Trophoblast cell (in vitro differentiated cells and primary cell): ENCODE data around the gene GCN1.

Experiments
- DNase-seq, 2 donors: peaks; one replicate each; pipeline ENCODE4 v3.0.0-alpha.2; 2016
- H2AFZ ChIP-seq: 2 replicates; pipeline ENCODE4 v1.6.1; 2013; ENCODE audit warnings: low read length, moderate library complexity, mild to moderate bottlenecking; ENCODE audit not compliant: insufficient read depth, poor library complexity
- H2AK5ac ChIP-seq: 2 replicates; pipeline ENCODE4 v1.6.1; 2013; ENCODE audit warnings: mild to moderate bottlenecking, low read length
- H2BK120ac ChIP-seq: 2 replicates; pipeline ENCODE4 v1.6.1; 2013; ENCODE audit warnings: low read length, mild to moderate bottlenecking, moderate library complexity; ENCODE audit not compliant: insufficient read depth, poor library complexity
- H2BK12ac ChIP-seq: 2 replicates; pipeline ENCODE4 v1.6.1; 2013; ENCODE audit warnings: mild to moderate bottlenecking, low read length, moderate library complexity
- H2BK5ac ChIP-seq: 2 replicates; pipeline ENCODE4 v1.6.1; 2013; ENCODE audit warnings: low read length, low read depth, moderate library complexity, mild to moderate bottlenecking; ENCODE audit not compliant: poor library complexity
- H3K14ac ChIP-seq: 2 replicates; pipeline ENCODE4 v1.6.1; 2013; ENCODE audit warnings: mild to moderate bottlenecking, low read length
- H3K18ac ChIP-seq: 2 replicates; pipeline ENCODE4 v1.6.1; 2013; ENCODE audit warnings: mild to moderate bottlenecking, low read length
- H3K23ac ChIP-seq: 2 replicates; pipeline ENCODE4 v1.6.1; 2013; ENCODE audit warnings: low read length
- H3K27ac ChIP-seq: 2 replicates; pipeline ENCODE4 v1.5.1; 2013; ENCODE audit warnings: low read depth, mild to moderate bottlenecking, inconsistent platforms, low read length, moderate library complexity
- H3K27me3 ChIP-seq: 2 replicates; pipeline ENCODE4 v1.6.1; 2013; ENCODE audit warnings: inconsistent platforms, mild to moderate bottlenecking, low read length, moderate library complexity; ENCODE audit not compliant: insufficient read depth
- H3K36me3 ChIP-seq, 2 experiments: 1 replicate in 1 of 2; 2 replicates in 1 of 2; pipeline ENCODE4 v1.6.1; 2013; ENCODE audit warnings: low read length in 2 of 2, mild to moderate bottlenecking in 2 of 2, moderate library complexity in 1 of 2; ENCODE audit not compliant: insufficient read depth in 2 of 2, control insufficient read depth in 1 of 2
- H3K4ac ChIP-seq: 2 replicates; pipeline ENCODE4 v1.6.1; 2013; ENCODE audit warnings: low read depth, mild to moderate bottlenecking, low read length, moderate library complexity
- H3K4me1 ChIP-seq, 2 experiments: 1 replicate in 1 of 2; 2 replicates in 1 of 2; pipeline ENCODE4 v1.6.1; 2013; ENCODE audit warnings: low read length in 2 of 2, mild to moderate bottlenecking in 2 of 2, moderate library complexity in 1 of 2; ENCODE audit not compliant: insufficient read depth in 2 of 2, control insufficient read depth in 1 of 2
- H3K4me2 ChIP-seq: 2 replicates; pipeline ENCODE4 v1.6.1; 2013; ENCODE audit warnings: inconsistent platforms, mild to moderate bottlenecking, low read length, moderate library complexity
- H3K4me3 ChIP-seq: 2 replicates; pipeline ENCODE4 v1.5.1; 2013; ENCODE audit warnings: mild to moderate bottlenecking, low read depth, low read length, inconsistent platforms
- H3K79me1 ChIP-seq: one replicate; pipeline ENCODE4 v1.6.1; 2013; ENCODE audit warnings: low read length
- H3K79me2 ChIP-seq: 2 replicates; pipeline ENCODE4 v1.6.1; 2013; ENCODE audit warnings: low read length, mild to moderate bottlenecking; ENCODE audit not compliant: control insufficient read depth, insufficient read depth, poor library complexity
- H3K9ac ChIP-seq: 2 replicates; pipeline ENCODE4 v1.6.1; 2013; ENCODE audit warnings: mild to moderate bottlenecking, low read length
- H3K9me3 ChIP-seq: 2 replicates; pipeline ENCODE4 v1.6.1; 2013; ENCODE audit warnings: low read depth, mild to moderate bottlenecking, control low read depth, inconsistent platforms, low read length; ENCODE audit not compliant: insufficient read depth
- H4K12ac ChIP-seq: 2 replicates; pipeline ENCODE4 v1.6.1; 2013; ENCODE audit warnings: low read depth, mild to moderate bottlenecking, low read length, moderate library complexity
- H4K8ac ChIP-seq: 2 replicates; pipeline ENCODE4 v1.6.1; 2013; ENCODE audit warnings: low read depth, mild to moderate bottlenecking, low read length, moderate library complexity
- H4K91ac ChIP-seq: one replicate; pipeline ENCODE4 v1.6.1; 2013; ENCODE audit warnings: low read depth, mild to moderate bottlenecking, low read length, moderate library complexity
- WGBS: extraction: QIAGEN DNeasy Blood & Tissue Kit; methylation state at CpG from one replicate; pipeline ENCODE4 v1.1.7; 2013; ENCODE audit warnings: missing lambda C conversion rate; ENCODE audit not compliant: insufficient read length, insufficient coverage; ENCODE audit errors: extremely low coverage; 5-methylcytosine and 5-hydroxymethylcytosine counted together

Gene GCN1

DNA sequence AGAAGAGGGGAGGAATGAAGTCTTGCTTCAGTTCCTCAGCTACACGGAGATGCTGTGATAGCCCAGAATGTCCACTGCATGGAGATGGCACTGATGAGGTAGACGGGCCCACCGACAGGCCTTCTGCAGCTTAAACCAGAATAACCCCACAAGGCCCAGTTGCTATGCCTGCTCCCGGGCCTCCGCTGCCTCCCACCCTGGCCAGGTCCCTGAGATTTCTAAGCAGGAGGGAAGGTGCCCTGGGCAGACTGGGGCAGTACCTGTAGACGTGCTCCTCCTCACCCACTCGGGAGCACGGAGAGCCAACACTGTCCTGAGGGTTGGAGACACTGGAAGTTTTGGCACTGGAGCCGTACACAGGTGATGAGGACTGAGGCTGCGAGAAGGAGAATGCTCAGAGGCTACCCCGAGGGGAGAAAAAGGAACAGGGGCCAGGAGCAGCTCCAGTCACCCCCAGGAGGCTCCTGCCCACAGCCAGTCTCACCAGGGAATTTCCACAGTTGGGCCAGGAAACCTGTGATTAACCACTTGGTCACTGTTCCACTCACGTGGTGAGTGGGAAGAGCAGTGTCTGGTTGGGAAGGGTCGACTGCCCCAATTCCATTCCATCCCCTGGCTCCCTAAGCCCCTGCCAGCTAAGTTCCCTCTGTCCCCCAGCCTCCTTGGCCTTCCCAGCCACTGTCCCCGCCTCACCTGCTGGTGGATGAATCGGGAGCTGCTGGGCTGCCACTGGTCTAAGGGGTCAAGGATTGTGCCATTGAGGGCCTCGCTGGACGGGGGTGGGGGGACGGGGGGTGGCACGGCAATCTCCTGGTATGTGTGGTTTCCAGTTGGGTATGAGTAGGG, 29.2 kb upstream of the GCN1 start:
- H3K9ac ChIP-seq: no peak overlapping the region
- no peak overlapping the region for H2AK5ac ChIP-seq
- H3K79me1 ChIP-seq: peaks cover 7% of the 10 kb centered on the region
- no peak overlapping the region for H2BK5ac ChIP-seq
- peaks cover 15% of the 10 kb centered on the region for H3K79me2 ChIP-seq
- no peak overlapping the region for H2BK12ac ChIP-seq
- no peak overlapping the region for H3K4me3 ChIP-seq
- H4K91ac ChIP-seq: no peak overlapping the region
- no peak overlapping the region for H3K23ac ChIP-seq
- no CpG with 5 or more reads among the region's 19 CpGs for WGBS
- no peak overlapping the region for H3K18ac ChIP-seq
- no peak overlapping the region for H3K14ac ChIP-seq
- no peak overlapping the region for H3K4ac ChIP-seq
- no peak overlapping the region for H2BK120ac ChIP-seq
- H2AFZ ChIP-seq: no peak overlapping the region
- H4K8ac ChIP-seq: no peak overlapping the region
- no peaks in the 10 kb centered on the region for H3K27me3 ChIP-seq
- no peak overlapping the region for H3K4me2 ChIP-seq
- no peak overlapping the region for H4K12ac ChIP-seq
- H3K36me3 ChIP-seq: peaks cover 73 to 77% of the 10 kb centered on the region in 2 experiments
- no peak overlapping the region for H3K27ac ChIP-seq
- H3K9me3 ChIP-seq: peaks cover 3% of the 10 kb centered on the region
- no peak for DNase-seq
- H3K4me1 ChIP-seq: peaks cover 18 to 21% of the 10 kb centered on the region in 2 experiments

DNA sequence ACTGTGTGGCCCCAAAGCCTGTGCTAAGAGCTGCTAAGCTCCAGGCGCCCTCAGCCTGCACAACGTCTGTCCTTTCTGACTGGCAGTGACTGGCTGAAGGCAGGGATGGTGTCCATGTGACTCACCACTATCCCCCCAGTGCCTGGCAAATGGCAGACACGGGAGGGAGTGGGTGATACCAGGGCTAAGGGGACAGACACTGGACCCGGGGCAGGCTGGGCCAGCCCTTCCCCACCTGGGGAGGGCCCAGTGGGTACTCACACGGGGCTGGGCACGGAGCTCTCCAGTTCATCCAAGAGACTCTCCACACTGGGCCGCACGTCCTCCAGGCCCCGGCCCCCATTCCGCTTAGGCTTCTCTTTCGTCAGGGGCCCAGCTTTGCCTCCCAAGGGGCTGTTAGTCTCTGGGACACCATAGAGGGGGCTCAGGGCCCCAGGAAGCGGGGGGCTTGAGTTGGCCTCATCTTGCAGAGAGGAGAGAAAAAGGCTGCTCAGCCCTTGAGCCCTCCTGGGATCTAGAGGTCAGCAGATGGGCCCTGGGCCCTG, 27.8 kb upstream of the GCN1 start:
- no peaks in the 10 kb centered on the region for H3K27me3 ChIP-seq
- H2AK5ac ChIP-seq: no peak overlapping the region
- DNase-seq: no peak
- H4K8ac ChIP-seq: no peak overlapping the region
- H3K9ac ChIP-seq: no peak overlapping the region
- H3K18ac ChIP-seq: no peak overlapping the region
- no peak overlapping the region for H3K23ac ChIP-seq
- no peaks in the 10 kb centered on the region for H3K79me1 ChIP-seq
- H3K79me2 ChIP-seq: peaks cover 7% of the 10 kb centered on the region
- H2BK12ac ChIP-seq: no peak overlapping the region
- no peak overlapping the region for H3K27ac ChIP-seq
- no peak overlapping the region for H2BK5ac ChIP-seq
- no CpG with 5 or more reads among the region's 12 CpGs for WGBS
- H3K9me3 ChIP-seq: peaks cover 3% of the 10 kb centered on the region
- no peak overlapping the region for H3K14ac ChIP-seq
- H3K4me2 ChIP-seq: no peak overlapping the region
- no peak overlapping the region for H4K12ac ChIP-seq
- peaks cover 77 to 82% of the 10 kb centered on the region in 2 experiments for H3K36me3 ChIP-seq
- H4K91ac ChIP-seq: no peak overlapping the region
- no peak overlapping the region for H3K4ac ChIP-seq
- H3K4me1 ChIP-seq: peaks cover 5 to 8% of the 10 kb centered on the region in 2 experiments
- H2AFZ ChIP-seq: no peak overlapping the region
- H3K4me3 ChIP-seq: no peak overlapping the region
- H2BK120ac ChIP-seq: no peak overlapping the region

GRCh38 chr12:120221576-120221900, 27.0 kb upstream of the GCN1 start:
- Histone ChIP-seq H2BK12ac (no peak overlapping the region), H3K14ac (no peak overlapping the region), H3K4me3 (no peak overlapping the region), H4K8ac (no peak overlapping the region), H3K79me1 (no peaks in the 10 kb centered on the region), H3K36me3 (peaks cover 82 to 87% of the 10 kb centered on the region in 2 experiments), H2BK120ac (no peak overlapping the region), H3K23ac (no peak overlapping the region), H3K4ac (no peak overlapping the region), H4K91ac (no peak overlapping the region), H3K27me3 (no peaks in the 10 kb centered on the region), H3K18ac (no peak overlapping the region), H3K79me2 (peaks cover 6% of the 10 kb centered on the region), H3K4me1 (peaks cover 5 to 8% of the 10 kb centered on the region in 2 experiments), H2BK5ac (no peak overlapping the region), H2AK5ac (no peak overlapping the region), H3K27ac (no peak overlapping the region), H3K9ac (no peak overlapping the region), H3K4me2 (no peak overlapping the region), H2AFZ (no peak overlapping the region), H3K9me3 (peaks cover 3% of the 10 kb centered on the region), H4K12ac (no peak overlapping the region)
- no peak for DNase-seq
- no CpG with 5 or more reads among the region's 13 CpGs for WGBS

GRCh38 chr12:120220838-120221575, 26.5 kb upstream of the GCN1 start:
- H2AK5ac ChIP-seq: no peak overlapping the region
- no peak overlapping the region for H2AFZ ChIP-seq
- DNase-seq: no peak
- H3K4me2 ChIP-seq: no peak overlapping the region
- WGBS: no CpG with 5 or more reads among the region's 10 CpGs
- no peak overlapping the region for H4K12ac ChIP-seq
- H3K79me2 ChIP-seq: peaks cover 3% of the 10 kb centered on the region
- no peak overlapping the region for H2BK12ac ChIP-seq
- no peak overlapping the region for H2BK5ac ChIP-seq
- H2BK120ac ChIP-seq: no peak overlapping the region
- H3K9me3 ChIP-seq: peaks cover 3% of the 10 kb centered on the region
- no peak overlapping the region for H3K18ac ChIP-seq
- H3K4me3 ChIP-seq: no peak overlapping the region
- H3K36me3 ChIP-seq: peaks cover 82 to 86% of the 10 kb centered on the region in 2 experiments
- H3K9ac ChIP-seq: no peak overlapping the region
- no peak overlapping the region for H3K14ac ChIP-seq
- H4K91ac ChIP-seq: no peak overlapping the region
- H3K79me1 ChIP-seq: no peaks in the 10 kb centered on the region
- H4K8ac ChIP-seq: no peak overlapping the region
- H3K23ac ChIP-seq: no peak overlapping the region
- H3K4ac ChIP-seq: no peak overlapping the region
- H3K27me3 ChIP-seq: no peaks in the 10 kb centered on the region
- peaks cover 3 to 8% of the 10 kb centered on the region in 2 experiments for H3K4me1 ChIP-seq
- no peak overlapping the region for H3K27ac ChIP-seq
